CD4-positive, alpha-beta T cell treated with Interleukin-21 for 1 hour (primary cell): ENCODE measurements around the gene CCDC178.
"Not testable (repeated sequence)": the region's sequence is repeated elsewhere in the genome, so short reads cannot be mapped to it uniquely, and the experiment has no call there.

Experiments used
- DNase-seq: peaks from one replicate; pipeline ENCODE4 v3.0.0-alpha.2; 2020

The CCDC178 gene

GRCh38 chr18:32975501-32975900 lies 465.0 kb downstream of the CCDC178 start:
- DNase-seq: no peak

DNA sequence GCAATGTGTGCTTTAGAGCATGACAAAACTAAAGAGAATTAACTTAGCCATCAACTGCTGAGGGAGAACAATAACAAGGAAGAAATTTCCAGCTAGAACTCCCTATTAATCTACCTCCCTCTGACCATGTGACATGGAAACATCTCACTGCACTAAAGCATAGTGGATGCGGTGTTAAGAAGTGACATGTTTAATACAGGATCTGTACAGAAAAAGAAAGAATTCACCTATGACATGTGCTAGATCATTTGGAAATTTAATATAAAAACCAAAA lies 465.4 kb downstream of the CCDC178 start:
- no peak for DNase-seq

- DNase-seq: no peak
These were observed 465.9 kb downstream of the CCDC178 start for GRCh38 chr18:32974421-32975162.

- no peak for DNase-seq
These were observed 472.3 kb downstream of the CCDC178 start for GRCh38 chr18:32968248-32968647.

- no peak for DNase-seq
These were observed 474.4 kb downstream of the CCDC178 start for GRCh38 chr18:32966141-32966540.

GRCh38 chr18:32961538-32961937 lies 479.0 kb downstream of the CCDC178 start:
- no peak for DNase-seq

DNA sequence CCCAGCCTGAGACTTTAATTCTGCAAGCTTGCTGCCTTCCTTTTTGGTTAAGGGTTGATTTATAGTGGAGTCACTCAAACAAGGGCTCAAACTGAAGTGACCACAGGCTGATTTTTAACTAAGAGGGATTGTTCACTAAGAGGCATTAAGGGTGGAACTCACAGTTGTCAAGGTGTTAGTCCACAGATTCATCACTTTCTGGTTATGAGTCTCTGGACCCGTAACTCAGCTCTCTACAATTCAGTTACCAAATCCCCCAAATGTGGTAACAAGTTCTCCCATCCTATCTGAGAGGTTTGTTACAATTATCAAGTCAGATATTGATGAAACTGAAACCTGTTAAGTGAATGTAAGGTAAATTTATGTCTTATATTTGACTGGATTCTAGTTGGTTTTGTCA lies 481.8 kb downstream of the CCDC178 start:
- DNase-seq: no peak

GRCh38 chr18:32956591-32957315 lies 483.8 kb downstream of the CCDC178 start:
- no peak for DNase-seq

- DNase-seq: not testable (repeated sequence)
These were observed 488.2 kb downstream of the CCDC178 start for GRCh38 chr18:32952318-32952717.

DNA sequence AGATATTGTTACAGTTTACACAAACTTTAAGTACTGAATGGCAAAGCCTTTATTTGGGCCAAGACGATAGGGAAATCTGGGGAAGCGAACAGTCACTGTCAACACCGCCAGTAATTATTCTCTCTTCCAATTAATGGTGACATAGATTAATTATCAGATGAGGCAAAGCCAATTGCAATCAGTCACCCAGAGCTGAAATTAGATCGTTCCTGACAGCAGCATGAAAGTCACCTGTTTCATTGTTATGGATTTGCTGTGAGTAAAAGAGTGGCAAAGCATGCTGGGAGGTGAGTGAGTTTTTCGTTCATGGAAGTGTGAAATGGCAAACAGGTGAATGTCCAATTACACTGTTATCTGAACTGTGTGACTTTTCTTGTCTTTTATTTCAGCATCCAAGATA lies 502.9 kb downstream of the CCDC178 start:
- no peak for DNase-seq

GRCh38 chr18:32937066-32937465 lies 503.5 kb downstream of the CCDC178 start:
- DNase-seq: no peak

DNA sequence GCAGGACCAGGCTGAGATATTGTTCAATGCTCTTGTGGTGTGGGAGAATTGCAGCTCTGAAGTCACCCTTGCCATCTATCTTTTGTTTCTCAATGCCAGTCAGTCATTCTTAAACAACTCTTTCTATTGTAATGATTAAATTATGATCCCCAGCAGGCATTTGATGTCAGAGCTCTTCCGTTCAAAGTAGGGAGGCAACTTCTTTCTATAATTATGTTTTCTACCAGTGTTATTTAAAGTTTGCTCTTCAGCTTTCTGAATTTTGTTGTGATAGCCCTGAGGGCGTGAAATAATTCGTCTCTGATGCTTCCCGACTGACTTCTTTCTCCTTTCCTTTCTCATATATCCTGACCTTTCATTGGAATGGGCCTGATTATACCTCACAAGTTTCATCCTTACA lies 506.3 kb downstream of the CCDC178 start:
- no peak for DNase-seq

DNA sequence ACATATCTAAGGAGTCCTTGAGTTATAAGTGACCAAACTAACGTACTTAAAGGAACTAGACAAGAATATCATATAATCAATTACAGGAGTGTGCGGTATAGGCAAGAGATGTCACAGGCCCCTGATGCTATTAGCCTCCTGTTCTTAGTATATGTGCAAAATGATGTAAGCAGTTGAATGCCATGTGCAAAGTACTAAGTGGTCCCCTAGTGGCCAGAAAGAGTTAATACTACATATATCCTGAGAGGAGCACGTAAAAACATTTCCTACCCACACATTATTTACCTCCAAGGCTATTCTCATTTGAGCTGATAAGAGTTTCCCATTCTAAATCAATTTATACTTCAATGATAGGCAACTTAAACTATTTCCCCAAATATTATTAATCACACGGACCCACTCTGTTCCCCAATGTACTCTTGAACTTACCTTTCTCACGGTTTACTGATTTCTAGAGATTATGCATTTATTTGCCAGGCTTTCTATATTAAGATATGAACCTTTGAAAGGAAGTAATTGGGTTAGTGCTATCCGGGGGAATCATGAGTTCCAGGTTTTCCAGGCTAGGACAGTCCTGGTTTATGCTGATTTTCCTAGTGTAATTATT lies 509.7 kb downstream of the CCDC178 start:
- no peak for DNase-seq

DNA sequence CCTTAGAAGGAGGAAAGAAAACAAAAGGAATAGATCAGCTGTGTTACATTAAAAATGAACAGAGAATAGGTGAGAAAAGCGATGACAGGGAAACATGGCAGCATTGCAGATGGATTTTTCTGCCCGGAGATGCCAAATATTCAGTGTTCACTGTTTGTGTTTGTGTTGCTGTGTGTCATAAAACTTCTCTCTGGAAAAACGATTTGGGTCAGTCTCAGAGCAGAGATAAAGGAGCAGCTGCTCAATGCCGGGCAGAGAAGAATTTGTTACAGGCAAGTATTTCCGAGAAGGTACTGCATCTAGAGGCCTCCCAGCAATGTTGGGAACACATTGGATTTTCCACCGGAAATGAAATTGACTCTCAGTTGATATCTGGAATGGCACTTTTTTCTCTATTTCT lies 511.3 kb downstream of the CCDC178 start:
- no peak for DNase-seq

DNA sequence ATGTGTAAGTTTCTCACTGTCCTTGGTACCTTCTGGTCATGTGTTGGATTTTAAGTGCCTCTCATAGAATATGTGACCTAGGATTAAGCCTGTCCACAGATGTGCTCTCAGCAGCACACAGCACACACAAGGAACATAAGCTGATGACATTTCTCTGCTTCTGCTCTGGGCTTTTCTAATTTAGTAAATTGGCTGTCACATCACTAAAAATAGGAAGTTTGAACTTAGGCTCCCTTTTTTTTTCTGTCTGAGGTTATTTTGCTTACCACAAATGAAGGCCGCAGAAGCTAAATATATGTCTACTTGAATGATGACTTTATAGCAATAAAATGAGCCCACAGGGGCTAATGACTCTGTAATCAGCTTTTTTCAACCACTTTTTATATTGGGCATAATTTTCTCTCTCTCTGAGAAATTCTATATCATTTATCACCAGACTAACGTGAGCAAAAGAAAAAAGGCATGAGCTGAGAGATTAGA lies 517.5 kb downstream of the CCDC178 start:
- DNase-seq: no peak

GRCh38 chr18:32920796-32921787 lies 519.4 kb downstream of the CCDC178 start:
- DNase-seq: no peak

DNA sequence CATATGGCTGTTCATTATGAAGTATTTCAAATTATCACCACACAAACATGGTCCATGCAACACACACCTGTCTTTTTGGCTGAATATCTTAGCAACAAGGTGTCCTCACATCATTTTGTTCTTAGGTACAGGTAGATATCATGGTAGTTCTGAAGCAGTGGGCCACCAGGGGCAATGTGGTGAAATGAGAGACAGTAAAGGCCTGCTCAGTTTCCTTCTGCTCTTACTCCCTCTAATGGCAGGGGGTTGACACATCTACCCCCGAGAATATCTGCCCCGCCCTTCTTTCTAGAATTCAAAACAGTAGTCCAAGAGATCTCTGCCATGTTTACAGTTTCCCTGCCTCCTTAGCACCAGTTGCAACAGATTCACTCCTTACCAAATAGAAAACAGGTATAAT lies 520.7 kb downstream of the CCDC178 start:
- DNase-seq: no peak

GRCh38 chr18:32918692-32919250 lies 521.8 kb downstream of the CCDC178 start:
- DNase-seq: no peak

GRCh38 chr18:32915516-32915915 lies 525.0 kb downstream of the CCDC178 start:
- DNase-seq: no peak

- no peak for DNase-seq
These were observed 528.7 kb downstream of the CCDC178 start for GRCh38 chr18:32911660-32912284.

DNA sequence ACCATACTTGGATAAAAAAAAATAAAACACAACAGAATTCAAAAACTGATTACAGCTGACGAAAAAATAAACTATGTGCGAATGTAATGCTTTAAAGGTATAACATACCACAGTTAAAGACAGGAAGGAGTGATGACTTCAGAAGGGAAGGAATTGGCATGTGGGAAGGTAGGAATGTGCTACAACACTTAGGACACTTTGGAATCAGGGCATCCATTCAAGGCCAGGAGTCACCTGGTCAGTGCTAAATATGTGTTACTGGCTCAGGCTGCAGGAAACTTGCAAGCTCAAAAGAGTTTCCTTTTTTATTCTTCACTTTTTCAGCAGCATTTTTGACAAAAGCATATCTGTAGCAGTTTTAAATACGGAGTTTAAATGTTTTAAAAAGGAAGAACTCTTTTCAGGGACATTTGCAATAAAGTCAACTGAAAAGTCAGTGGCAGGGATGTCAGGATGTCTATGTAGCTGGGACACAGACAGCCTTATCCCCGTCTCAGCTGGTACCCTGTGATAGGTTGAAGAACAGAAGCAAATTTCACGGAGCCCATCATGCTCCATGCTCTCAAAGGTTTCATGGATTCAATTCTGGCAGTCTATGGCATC lies 529.7 kb downstream of the CCDC178 start:
- no peak for DNase-seq
